T-helper 1 cell (primary cell): ENCODE data around the gene PDGFA.

ENCODE experiments used
- DNase-seq, 5 donors: peaks; one replicate each; pipeline ENCODE4 v3.0.0-alpha.2; 2012 to 2020

The PDGFA gene

GRCh38 chr7:489876-490275 lies 29.8 kb downstream of the PDGFA start:
- no peak for DNase-seq

- no peak for DNase-seq
Observed at GRCh38 chr7:486216-486743, 33.4 kb downstream of the PDGFA start.

GRCh38 chr7:485188-486081 lies 34.2 kb downstream of the PDGFA start:
- no peak for DNase-seq

DNA sequence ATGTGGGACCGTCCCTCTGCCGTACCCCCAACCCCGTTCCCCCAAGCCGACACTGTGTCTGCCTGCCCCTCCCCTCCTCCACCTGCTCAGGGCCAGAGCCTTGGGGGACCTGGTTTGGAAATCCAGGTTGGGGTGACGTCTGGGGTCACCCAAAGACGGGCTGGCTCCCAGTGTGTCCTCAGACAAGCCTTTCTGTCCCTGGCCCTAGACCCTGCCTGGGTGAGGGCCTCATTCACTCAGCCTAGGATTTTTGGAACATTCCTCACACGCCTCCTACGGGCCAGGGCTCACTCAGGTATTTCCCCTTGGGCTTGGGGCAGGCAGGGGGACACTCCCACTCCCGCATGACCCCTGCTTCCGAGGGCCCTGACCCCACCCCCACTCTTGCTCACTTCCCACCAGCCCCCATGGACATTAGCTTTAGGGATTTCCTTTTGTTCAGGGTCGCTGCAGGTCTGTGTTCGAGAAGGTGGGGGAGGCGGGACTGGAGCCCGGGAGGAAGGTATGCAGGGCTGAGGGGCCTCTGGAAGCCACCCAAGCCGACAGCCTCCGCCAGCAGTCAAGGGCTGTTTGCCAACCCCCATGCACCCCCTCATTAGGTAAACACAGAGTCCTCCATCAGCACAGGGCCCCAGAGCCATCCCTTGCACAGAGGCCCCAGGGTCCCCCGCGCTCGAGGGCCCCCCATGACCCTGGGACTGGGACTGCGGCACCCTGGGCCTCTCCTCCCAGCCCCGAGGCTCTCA lies 35.1 kb downstream of the PDGFA start:
- no peak for DNase-seq

GRCh38 chr7:483656-484355 lies 35.8 kb downstream of the PDGFA start:
- no peak for DNase-seq

GRCh38 chr7:482521-483083 lies 37.0 kb downstream of the PDGFA start:
- DNase-seq, result no peak

GRCh38 chr7:481219-481930 lies 38.3 kb downstream of the PDGFA start:
- peak in 1 of 5 donors; percentile 2 for DNase-seq

GRCh38 chr7:480531-481218 lies 39.0 kb downstream of the PDGFA start:
- DNase-seq, result peak in 1 of 5 donors; percentile 8

GRCh38 chr7:479948-480499 lies 39.6 kb downstream of the PDGFA start:
- peak in 1 of 5 donors; percentile 7 for DNase-seq

GRCh38 chr7:479115-479947 lies 40.3 kb downstream of the PDGFA start:
- DNase-seq, result no peak

GRCh38 chr7:477626-478220 lies 41.9 kb downstream of the PDGFA start:
- no peak for DNase-seq

- DNase-seq, result peak in 1 of 5 donors; percentile 8
Observed at GRCh38 chr7:476736-477360, 42.8 kb downstream of the PDGFA start.

DNA sequence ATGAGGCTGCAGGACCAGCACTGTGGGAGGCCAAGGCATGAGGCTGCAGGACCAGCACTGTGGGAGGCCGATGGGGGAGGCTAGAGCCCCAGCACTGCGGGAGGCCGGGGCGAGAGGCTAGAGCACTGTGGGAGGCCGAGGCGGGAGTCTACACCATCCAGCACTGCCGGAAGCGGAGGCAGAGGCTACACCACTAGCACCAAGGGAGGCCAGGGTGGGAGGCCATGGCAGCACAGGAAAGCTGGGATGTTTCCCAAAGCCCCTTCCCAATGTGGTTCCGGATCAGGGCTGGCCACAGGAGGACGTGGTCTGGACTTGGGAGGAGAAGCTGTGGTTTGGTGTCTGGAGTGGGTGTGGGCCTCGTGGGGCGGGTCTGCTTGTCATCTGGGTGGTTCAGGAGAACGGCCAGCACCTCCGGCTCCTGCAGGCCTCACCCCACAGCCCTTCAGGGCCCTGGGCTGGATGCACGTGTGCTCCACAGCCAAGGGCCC lies 43.6 kb downstream of the PDGFA start:
- peak in 1 of 5 donors; percentile 8 for DNase-seq

- no peak for DNase-seq
Observed at GRCh38 chr7:475425-475728, 44.3 kb downstream of the PDGFA start.

GRCh38 chr7:474605-475424 lies 44.8 kb downstream of the PDGFA start:
- DNase-seq, result no peak

- DNase-seq, result no peak
Observed at GRCh38 chr7:473870-474604, 45.6 kb downstream of the PDGFA start.

GRCh38 chr7:473211-473734 lies 46.4 kb downstream of the PDGFA start:
- DNase-seq, result no peak
